Measurements from ENCODE around the gene TLL2.

TLL2 gene

DNA sequence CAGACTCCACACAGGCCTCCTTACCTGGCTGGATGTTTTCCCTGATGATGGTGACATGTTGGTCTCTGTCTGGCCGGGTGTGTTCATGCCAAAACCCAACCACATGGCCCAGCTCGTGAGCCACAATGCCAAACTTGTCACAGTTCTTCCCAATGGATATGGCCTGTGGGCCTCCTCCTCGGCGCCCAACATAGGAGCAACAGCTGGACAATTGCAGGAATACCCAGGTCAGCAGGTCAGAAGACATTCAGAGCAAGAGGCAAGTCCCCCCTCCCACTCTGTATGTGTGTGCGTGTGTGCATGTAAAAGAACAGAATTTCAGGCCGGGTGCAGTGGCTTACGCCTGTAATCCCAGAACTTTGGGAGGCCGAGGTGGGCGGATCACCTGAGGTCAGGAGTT, 91.2 kb downstream of the TLL2 start:
- DNase-seq (ENCODE audit: low read depth), result no peak
- no peak overlapping the region for H3K4me3 ChIP-seq (ENCODE audit: low read length)
- TF ChIP-seq CTCF (conservative IDR thresholded peaks at IDR 0.05; ENCODE audit: low read length), result no peak

- no peak for DNase-seq (ENCODE audit: low read depth)
- TF ChIP-seq CTCF (conservative IDR thresholded peaks at IDR 0.05; ENCODE audit: low read length), result no peak
- no peak overlapping the region for H3K4me3 ChIP-seq (ENCODE audit: low read length)
Observed at GRCh38 chr10:96421995-96422394, 91.7 kb downstream of the TLL2 start.

- TF ChIP-seq CTCF (conservative IDR thresholded peaks at IDR 0.05; ENCODE audit: low read length), result no peak
- no peak overlapping the region for H3K4me3 ChIP-seq (ENCODE audit: low read length)
- no peak for DNase-seq (ENCODE audit: low read depth)
Observed at GRCh38 chr10:96420228-96421009, 93.3 kb downstream of the TLL2 start.

DNA sequence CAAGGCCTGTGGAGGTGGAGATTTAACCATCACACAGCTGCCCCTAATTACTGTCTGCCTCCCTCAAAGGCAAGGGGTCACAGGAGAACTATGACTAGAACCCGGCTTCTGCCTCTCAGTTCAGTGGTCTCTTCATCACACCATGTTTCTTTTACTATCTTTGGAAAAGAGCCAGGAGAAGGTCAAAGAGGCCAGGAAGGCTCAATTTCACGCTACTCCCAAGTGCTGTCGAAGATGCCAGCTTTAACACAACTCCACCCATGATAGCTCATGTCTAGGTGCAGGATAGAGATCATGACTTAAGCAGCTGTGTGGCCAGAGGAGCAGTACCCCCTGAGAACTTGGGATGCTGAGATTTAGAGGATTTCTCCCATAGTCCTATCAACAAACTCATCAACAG, 94.4 kb downstream of the TLL2 start:
- H3K4me3 ChIP-seq (ENCODE audit: low read length), result no peak overlapping the region
- DNase-seq (ENCODE audit: low read depth), result no peak
- no peak for TF ChIP-seq CTCF (conservative IDR thresholded peaks at IDR 0.05; ENCODE audit: low read length)

GRCh38 chr10:96418582-96418981, 95.1 kb downstream of the TLL2 start:
- no peak overlapping the region for H3K4me3 ChIP-seq (ENCODE audit: low read length)
- no peak for TF ChIP-seq CTCF (conservative IDR thresholded peaks at IDR 0.05; ENCODE audit: low read length)
- no peak for DNase-seq (ENCODE audit: low read depth)

GRCh38 chr10:96417441-96417840, 96.3 kb downstream of the TLL2 start:
- peak; percentile 8 for DNase-seq (ENCODE audit: low read depth)
- H3K4me3 ChIP-seq (ENCODE audit: low read length), result no peak overlapping the region
- no peak for TF ChIP-seq CTCF (conservative IDR thresholded peaks at IDR 0.05; ENCODE audit: low read length)

DNA sequence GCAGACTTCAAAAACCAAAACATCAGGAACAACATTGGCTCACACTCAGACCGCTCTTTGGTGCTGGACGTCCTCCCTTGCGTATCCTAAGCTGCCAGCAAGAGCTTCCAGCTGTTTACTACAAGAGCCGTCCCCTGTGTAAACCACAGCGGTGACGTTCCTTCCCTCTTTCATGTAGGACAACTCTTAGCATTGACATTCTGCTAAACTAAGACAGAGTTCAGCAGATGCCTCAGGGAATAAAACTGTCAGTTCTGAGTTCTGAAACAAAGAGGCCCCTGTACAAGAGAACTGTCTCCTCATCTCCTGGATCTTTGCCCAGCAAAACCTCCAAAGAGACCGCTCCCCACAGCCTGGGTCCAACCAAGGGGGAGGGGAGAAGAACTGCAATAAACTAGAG, 97.1 kb downstream of the TLL2 start:
- no peak for TF ChIP-seq CTCF (conservative IDR thresholded peaks at IDR 0.05; ENCODE audit: low read length)
- peak; percentile 45 for DNase-seq (ENCODE audit: low read depth)
- no peak overlapping the region for H3K4me3 ChIP-seq (ENCODE audit: low read length)

Data from AG10803 (cell line).